Skeletal muscle tissue (tissue), 4 donors: ENCODE data around the gene S1PR5. TPM values are rescaled to one million over a fixed set of nuclear protein-coding genes. Genes with fewer than 3 reads are reported as not detected.
"Not testable (repeated sequence)": the region's sequence is repeated elsewhere in the genome, so short reads cannot be mapped to it uniquely, and the experiment has no call there.

ENCODE experiments used
- H3K27ac ChIP-seq: one replicate; pipeline ENCODE4 v1.7.0; 2013; ENCODE audit warnings: mild to moderate bottlenecking, low read depth, low read length, inconsistent platforms
- H3K27me3 ChIP-seq, 3 donors: one replicate each; pipeline ENCODE4 v1.7.0; 2013; ENCODE audit warnings: low read length in 3 of 3; ENCODE audit not compliant: control insufficient read depth in 3 of 3, insufficient read depth in 3 of 3
- H3K36me3 ChIP-seq, 3 donors: one replicate each; pipeline ENCODE4 v1.7.0; 2013; ENCODE audit warnings: low read length in 3 of 3; ENCODE audit not compliant: control insufficient read depth in 3 of 3, insufficient read depth in 3 of 3
- H3K4me1 ChIP-seq, 3 donors: one replicate each; pipeline ENCODE4 v1.7.0; 2013; ENCODE audit warnings: low read length in 3 of 3, mild to moderate bottlenecking in 3 of 3; ENCODE audit not compliant: control insufficient read depth in 3 of 3, insufficient read depth in 3 of 3
- H3K4me3 ChIP-seq, 3 donors: one replicate each; pipeline ENCODE4 v1.7.0; 2013; ENCODE audit warnings: low read length in 3 of 3
- H3K9ac ChIP-seq, 3 donors: one replicate each; pipeline ENCODE4 v1.7.0; 2013; ENCODE audit warnings: low read length in 3 of 3, mild to moderate bottlenecking in 3 of 3, moderate library complexity in 2 of 3, low read depth in 1 of 3
- H3K9me3 ChIP-seq, 3 donors: one replicate each; pipeline ENCODE4 v1.7.0; 2013; ENCODE audit warnings: low read length in 3 of 3; ENCODE audit not compliant: control insufficient read depth in 3 of 3
- total RNA-seq: library from RNA; depleted of rRNA; stranded (reverse); fragments of >200 nt; gene quantifications from one replicate; pipeline ENCODE4 v1.2.3, GENCODE V29; 2014
- donor health status: Osteomylitis.

The S1PR5 gene
- total RNA-seq, 1 donor from 2014 or later = 1.6 TPM

DNA sequence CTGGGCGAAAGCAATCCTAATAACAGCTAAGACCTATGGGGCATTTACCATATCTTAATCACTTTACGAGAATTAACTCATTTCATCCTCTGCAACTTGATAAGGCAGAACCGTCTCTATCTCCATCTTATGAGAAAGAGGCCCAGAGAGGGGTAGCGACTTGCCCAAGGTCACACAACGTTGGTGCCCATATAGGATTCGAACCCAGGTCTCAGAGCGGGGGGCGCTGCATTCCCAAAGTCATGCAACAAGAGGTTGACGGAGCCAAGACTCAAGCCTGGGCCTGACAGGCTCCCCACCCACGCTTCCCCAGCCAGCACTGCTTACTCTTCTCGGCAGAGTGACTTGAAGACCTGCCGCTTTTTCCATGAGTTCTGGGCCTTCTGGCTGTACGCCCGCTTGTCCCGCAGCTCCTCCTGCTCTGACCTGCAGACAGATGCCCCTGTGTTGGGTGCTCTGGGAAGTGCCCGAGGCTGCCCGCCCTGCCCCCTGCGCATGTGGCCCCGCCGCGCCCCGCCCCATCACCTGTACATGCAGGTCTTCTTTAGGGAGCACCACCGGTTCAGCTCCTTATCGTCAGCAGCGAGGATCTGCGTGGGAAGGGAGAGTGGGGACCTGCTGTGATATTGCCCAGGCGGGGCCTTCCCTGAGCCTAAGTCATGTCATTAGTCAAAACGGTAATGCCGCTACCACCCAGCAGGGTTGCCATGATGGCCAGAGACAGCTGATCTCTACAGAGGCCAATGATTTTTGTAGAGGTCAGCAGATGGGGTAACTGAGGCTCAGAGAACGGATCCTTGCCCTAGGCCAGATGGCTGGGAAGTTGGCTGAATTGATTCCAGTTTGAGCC, 37.7 kb upstream of the S1PR5 start:
- Histone ChIP-seq H3K4me3 (no peak overlapping the region), H3K27me3 (no peaks in the 10 kb centered on the region), H3K27ac (no peak overlapping the region), H3K9me3 (no peaks in the 10 kb centered on the region), H3K9ac (no peak overlapping the region), H3K36me3 (peaks cover 65 to 73% (median 72%) of the 10 kb centered on the region in 3 donors), H3K4me1 (peaks cover 0 to 7% (median 0%) of the 10 kb centered on the region in 3 donors)

DNA sequence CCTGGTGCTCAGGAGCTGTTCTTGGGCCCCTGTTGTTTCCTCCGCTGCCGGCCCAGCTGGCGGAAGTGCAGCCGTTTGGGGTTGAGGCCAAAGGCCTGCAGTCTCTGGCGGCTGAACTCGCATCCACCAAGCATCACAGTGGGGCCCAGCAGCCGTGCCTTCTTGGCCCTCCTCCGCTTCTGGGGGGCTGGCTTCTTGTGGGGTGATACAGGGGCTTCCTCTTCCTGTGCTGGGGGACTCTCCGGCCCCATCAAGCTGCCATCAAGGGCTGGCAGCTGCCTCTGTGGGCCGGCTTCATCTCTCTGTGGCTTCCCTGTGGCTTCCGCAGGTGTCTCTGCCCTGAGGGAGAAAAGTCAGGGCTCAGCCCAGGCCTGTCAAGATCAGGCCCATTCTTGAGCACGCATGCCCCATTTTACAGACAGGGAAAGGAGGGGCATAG, 36.7 kb upstream of the S1PR5 start:
- Histone ChIP-seq H3K36me3 (peaks cover 63 to 71% (median 68%) of the 10 kb centered on the region in 3 donors), H3K9ac (no peak overlapping the region), H3K4me3 (no peak overlapping the region), H3K27me3 (no peaks in the 10 kb centered on the region), H3K27ac (no peak overlapping the region), H3K4me1 (peaks cover 0 to 7% (median 0%) of the 10 kb centered on the region in 3 donors), H3K9me3 (no peaks in the 10 kb centered on the region)

DNA sequence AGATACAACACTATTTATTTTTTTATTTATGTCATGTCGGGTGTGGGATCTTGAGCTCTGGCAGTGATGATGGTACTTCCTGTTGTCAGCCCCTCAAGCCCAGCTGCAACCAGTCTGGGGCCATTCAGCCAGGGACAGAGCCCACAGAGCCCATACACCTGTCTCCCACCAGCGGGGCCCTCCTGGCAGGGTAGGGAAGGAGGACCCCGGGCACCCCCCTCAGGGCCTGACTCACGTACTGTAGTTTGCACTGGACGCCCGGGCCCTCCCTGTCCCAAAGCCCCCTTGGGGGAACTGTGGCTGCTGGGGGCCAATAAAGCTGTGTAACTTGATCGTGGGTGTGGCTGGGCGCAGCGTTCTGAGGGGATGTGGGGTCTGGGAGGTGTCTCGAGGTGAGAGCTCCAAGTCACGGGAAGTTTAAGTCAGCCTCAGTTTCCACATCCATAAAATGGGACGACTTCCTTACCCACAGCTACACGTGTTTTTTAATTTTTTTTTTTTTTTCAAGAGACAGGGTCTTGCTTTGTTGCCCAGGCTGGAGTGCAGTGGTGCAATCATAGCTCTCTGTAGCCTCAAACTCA, 35.9 kb upstream of the S1PR5 start:
- Histone ChIP-seq H3K36me3 (peaks cover 68 to 74% (median 74%) of the 10 kb centered on the region in 3 donors), H3K9me3 (no peaks in the 10 kb centered on the region)

DNA sequence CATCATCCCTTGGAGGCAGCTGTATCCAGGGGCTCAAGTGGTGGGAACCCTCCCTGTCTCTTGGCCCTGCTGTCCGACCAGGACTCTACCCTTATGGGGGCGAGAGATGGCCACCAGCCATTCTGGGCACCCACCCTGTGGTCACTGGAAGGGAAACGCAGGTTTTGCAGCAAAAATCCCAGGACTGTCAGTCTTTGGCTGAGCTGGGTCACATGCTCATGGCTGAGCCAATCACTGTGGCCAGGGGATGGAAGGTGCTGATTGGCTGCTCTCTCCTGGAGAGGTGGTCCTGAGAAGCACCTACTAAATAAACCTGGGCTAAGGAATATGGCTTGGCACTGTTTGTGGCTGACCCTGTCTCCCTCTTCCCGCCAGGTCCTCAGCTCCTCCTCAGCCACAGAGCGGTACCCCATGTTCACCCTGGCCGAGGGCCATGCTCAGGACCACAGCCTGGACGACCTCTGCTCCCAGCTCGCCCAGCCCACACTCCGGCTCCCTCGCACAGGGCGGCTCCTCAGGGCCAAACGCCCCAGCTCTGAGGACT, 35.3 kb upstream of the S1PR5 start:
- H3K27ac ChIP-seq = no peak overlapping the region
- no peaks in the 10 kb centered on the region for H3K27me3 ChIP-seq
- peaks cover 0 to 7% (median 0%) of the 10 kb centered on the region in 3 donors for H3K4me1 ChIP-seq
- H3K4me3 ChIP-seq = no peak overlapping the region
- no peaks in the 10 kb centered on the region for H3K9me3 ChIP-seq
- H3K36me3 ChIP-seq = peaks cover 64 to 69% (median 68%) of the 10 kb centered on the region in 3 donors
- no peak overlapping the region for H3K9ac ChIP-seq

More for the DNA sequence above, 35.9 kb upstream of the S1PR5 start:
- H3K9ac ChIP-seq = no peak overlapping the region
- H3K4me1 ChIP-seq = peaks cover 0 to 7% (median 0%) of the 10 kb centered on the region in 3 donors
- H3K27ac ChIP-seq = no peak overlapping the region
- H3K4me3 ChIP-seq = no peak overlapping the region
- no peaks in the 10 kb centered on the region for H3K27me3 ChIP-seq

DNA sequence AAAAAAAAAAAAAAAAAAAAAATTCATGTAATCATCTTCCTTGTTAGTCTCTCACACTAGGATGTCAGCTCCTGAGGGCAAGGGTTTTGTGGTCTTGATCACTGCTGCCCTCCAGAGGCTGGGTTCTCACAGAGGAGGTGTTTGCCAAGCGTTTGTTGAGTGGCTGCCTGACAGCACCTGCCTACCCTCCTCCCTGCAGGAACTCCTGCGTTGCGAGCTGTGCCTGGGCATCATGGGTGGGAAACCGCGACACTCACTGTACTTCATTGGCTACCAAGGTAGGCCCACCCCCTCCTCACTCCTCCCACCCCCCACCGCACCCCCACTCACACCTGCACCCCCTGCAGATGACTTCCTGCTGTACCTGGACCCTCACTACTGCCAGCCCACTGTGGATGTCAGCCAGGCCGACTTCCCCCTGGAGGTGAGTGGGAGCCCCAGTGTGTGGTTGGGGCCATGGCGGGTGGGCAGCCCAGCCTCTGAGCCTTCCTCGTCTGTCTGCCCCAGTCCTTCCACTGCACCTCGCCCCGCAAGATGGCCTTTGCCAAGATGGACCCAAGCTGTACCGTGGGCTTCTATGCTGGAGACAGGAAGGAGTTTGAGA, 34.6 kb upstream of the S1PR5 start:
- no peak overlapping the region for H3K27ac ChIP-seq
- H3K4me1 ChIP-seq = peaks cover 0 to 7% (median 0%) of the 10 kb centered on the region in 3 donors
- no peak overlapping the region for H3K4me3 ChIP-seq
- no peak overlapping the region for H3K9ac ChIP-seq
- no peaks in the 10 kb centered on the region for H3K9me3 ChIP-seq
- peaks cover 65 to 71% (median 68%) of the 10 kb centered on the region in 3 donors for H3K36me3 ChIP-seq
- no peaks in the 10 kb centered on the region for H3K27me3 ChIP-seq

DNA sequence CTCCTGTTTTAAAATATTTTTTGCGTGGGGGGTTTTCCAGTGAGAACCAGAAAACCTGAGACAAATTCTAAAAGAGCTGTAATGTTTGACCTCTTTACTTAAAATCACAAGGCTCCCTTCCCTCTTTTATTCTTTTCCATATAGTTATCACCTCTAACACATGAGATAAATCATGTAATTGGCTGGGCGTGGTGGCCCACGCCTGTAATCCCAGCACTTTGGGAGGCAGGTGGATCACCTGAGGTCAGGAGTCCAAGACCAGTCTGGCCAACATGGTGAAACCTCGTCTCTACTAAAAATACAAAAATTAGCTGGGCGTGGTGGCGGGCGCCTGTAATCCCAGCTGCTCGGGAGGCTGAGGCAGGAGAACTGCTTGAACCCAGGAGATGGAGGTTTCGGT, 33.8 kb upstream of the S1PR5 start:
- H3K9ac ChIP-seq, H3K4me1 ChIP-seq, H3K27me3 ChIP-seq, H3K4me3 ChIP-seq, H3K27ac ChIP-seq, H3K9me3 ChIP-seq: not testable (repeated sequence)
- peaks cover 65 to 72% (median 65%) of the 10 kb centered on the region in 3 donors for H3K36me3 ChIP-seq

- peaks cover 59 to 67% (median 60%) of the 10 kb centered on the region in 3 donors for H3K36me3 ChIP-seq
- H3K4me1 ChIP-seq = no peaks in the 10 kb centered on the region
- no peak overlapping the region for H3K9ac ChIP-seq
- H3K27me3 ChIP-seq = no peaks in the 10 kb centered on the region
- H3K4me3 ChIP-seq = no peak overlapping the region
- no peak overlapping the region for H3K27ac ChIP-seq
- H3K9me3 ChIP-seq = no peaks in the 10 kb centered on the region
Observed at GRCh38 chr19:10550336-10550735, 33.1 kb upstream of the S1PR5 start.

DNA sequence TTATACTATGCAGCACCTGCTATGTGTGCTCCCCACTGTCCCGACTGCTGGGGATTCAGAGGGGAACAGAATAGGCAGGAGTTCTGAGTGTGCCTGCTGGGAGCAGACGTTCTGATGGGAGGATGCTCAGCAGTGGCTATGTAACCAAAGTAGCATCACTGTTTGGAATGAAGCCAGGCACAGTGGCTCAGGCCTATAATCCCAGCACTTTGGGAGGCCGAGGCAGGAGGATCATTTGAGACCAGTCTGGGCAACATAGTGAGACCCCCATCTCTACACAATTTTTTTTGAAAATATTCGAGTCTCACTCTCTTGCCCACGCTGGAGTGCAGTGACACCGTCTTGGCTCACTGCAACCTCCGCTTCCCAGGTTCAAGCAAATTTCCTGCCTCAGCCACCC, 32.5 kb upstream of the S1PR5 start:
- no peak overlapping the region for H3K4me3 ChIP-seq
- peaks cover 4 to 6% (median 6%) of the 10 kb centered on the region in 3 donors for H3K4me1 ChIP-seq
- no peak overlapping the region for H3K9ac ChIP-seq
- peaks cover 53 to 63% (median 58%) of the 10 kb centered on the region in 3 donors for H3K36me3 ChIP-seq
- no peaks in the 10 kb centered on the region for H3K9me3 ChIP-seq
- no peaks in the 10 kb centered on the region for H3K27me3 ChIP-seq
- H3K27ac ChIP-seq = no peak overlapping the region

DNA sequence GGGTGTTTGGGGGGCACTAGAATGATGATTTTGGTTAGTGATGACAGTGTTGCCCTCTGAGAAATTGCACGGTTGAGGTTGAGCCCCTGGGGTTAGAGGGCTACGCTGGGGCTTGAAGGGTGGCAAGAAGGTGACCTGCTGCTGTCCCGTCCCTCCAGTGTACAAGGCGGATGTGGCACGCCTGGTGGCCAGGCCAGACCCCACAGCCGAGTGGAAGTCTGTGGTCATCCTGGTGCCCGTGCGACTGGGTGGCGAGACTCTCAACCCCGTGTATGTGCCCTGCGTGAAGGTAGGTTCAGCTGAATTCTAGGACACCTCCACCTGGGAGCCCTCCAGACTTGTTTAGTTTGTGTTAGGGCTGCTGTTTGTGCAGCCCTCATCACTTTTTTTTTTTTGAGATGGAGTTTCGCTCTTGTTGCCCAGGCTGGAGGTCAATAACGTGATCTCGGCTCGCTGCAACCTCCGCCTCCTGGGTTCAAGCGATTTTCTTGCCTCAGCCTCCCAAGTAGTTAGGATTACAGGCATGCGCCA, 31.6 kb upstream of the S1PR5 start:
- Histone ChIP-seq H3K4me1 (peaks cover 8 to 12% (median 11%) of the 10 kb centered on the region in 3 donors), H3K4me3 (no peak overlapping the region), H3K9ac (no peak overlapping the region), H3K36me3 (peaks cover 45 to 54% (median 51%) of the 10 kb centered on the region in 3 donors), H3K9me3 (no peaks in the 10 kb centered on the region), H3K27me3 (no peaks in the 10 kb centered on the region), H3K27ac (no peak overlapping the region)
